ENCODE measurements around the gene PPP1R16B.

Gene PPP1R16B

DNA sequence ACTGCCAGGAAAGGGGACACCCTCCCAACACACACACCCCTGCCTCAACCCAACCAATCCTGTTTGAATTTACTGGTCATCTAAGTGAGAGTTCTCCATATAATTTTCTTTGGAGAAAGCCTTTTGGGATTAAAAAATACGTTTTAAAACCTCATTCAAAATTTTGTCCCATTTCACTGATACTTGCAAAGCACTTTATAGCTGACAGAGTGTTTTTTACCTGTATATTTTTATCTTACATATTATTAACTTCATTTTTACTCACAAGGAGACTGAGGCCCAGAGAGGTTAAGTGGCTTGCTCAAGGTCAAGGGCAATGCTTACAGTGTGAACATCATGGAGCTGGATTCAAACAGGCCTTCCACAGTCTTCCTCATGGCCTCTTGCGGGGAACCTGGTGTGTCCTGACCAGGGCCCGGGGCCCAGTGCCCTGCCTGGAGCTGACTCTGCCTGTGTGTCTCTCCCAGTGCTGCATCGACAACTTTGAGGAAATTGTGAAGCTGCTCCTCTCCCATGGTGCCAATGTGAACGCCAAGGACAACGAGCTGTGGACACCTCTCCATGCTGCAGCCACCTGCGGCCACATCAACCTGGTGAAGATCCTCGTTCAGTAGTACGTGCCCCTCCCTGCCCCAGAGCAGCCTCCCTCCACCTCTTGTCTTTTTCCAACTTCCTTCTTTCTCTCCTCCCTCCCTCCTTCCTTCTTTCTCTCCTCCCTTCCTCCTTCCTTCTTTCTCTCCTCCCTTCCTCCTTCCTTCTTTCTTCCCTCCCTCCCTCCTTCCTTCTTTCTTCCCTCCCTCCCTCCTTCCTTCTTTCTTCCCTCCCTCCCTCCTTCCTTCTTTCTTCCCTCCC, 89.8 kb downstream of the PPP1R16B start:
- H3K9me3 ChIP-seq (ENCODE audit: insufficient read depth, low read depth, low read length), result no peaks in the 10 kb centered on the region
- no peaks in the 10 kb centered on the region for H3K79me2 ChIP-seq (ENCODE audit: control insufficient read depth, insufficient read depth, low read length, poor library complexity)
- no peak overlapping the region for H3K9ac ChIP-seq (ENCODE audit: low read length)
- no peaks in the 10 kb centered on the region for H3K79me1 ChIP-seq (ENCODE audit: low read length)
- H3K36me3 ChIP-seq (ENCODE audit: control insufficient read depth in 1 of 2, insufficient read depth in 2 of 2, low read length in 2 of 2), result no peaks in the 10 kb centered on the region
- no peak overlapping the region for H4K12ac ChIP-seq (ENCODE audit: low read depth, low read length)
- no peak overlapping the region for H4K8ac ChIP-seq (ENCODE audit: low read depth, low read length)
- H4K91ac ChIP-seq (ENCODE audit: low read depth, low read length), result no peak overlapping the region
- no peak for DNase-seq
- no peak overlapping the region for H2BK120ac ChIP-seq (ENCODE audit: insufficient read depth, low read length, poor library complexity)
- no peak overlapping the region for H3K4me3 ChIP-seq (ENCODE audit: low read depth, low read length)
- H2BK5ac ChIP-seq (ENCODE audit: low read depth, low read length, poor library complexity), result no peak overlapping the region
- no peak overlapping the region for H3K4ac ChIP-seq (ENCODE audit: low read depth, low read length)
- no peak overlapping the region for H2AFZ ChIP-seq (ENCODE audit: insufficient read depth, low read length, poor library complexity)
- WGBS (ENCODE audit: extremely low coverage, insufficient coverage, insufficient read length), result no CpG with 5 or more reads among the region's 9 CpGs
- no peak overlapping the region for H3K14ac ChIP-seq (ENCODE audit: low read length)
- no peak overlapping the region for H3K27ac ChIP-seq (ENCODE audit: low read depth, low read length)
- H3K4me1 ChIP-seq (ENCODE audit: control insufficient read depth in 1 of 2, insufficient read depth in 2 of 2, low read length in 2 of 2), result no peaks in the 10 kb centered on the region
- no peak overlapping the region for H3K18ac ChIP-seq (ENCODE audit: low read length)
- no peak overlapping the region for H3K4me2 ChIP-seq (ENCODE audit: low read length)
- no peak overlapping the region for H2BK12ac ChIP-seq (ENCODE audit: low read length)
- H2AK5ac ChIP-seq (ENCODE audit: low read length), result no peak overlapping the region
- no peak overlapping the region for H3K23ac ChIP-seq (ENCODE audit: low read length)
- H3K27me3 ChIP-seq (ENCODE audit: insufficient read depth, low read length), result no peaks in the 10 kb centered on the region

- no peak overlapping the region for H3K14ac ChIP-seq (ENCODE audit: low read length)
- H3K4ac ChIP-seq (ENCODE audit: low read depth, low read length), result no peak overlapping the region
- no peak overlapping the region for H4K91ac ChIP-seq (ENCODE audit: low read depth, low read length)
- no peak overlapping the region for H3K18ac ChIP-seq (ENCODE audit: low read length)
- no peak overlapping the region for H3K9ac ChIP-seq (ENCODE audit: low read length)
- no peaks in the 10 kb centered on the region for H3K27me3 ChIP-seq (ENCODE audit: insufficient read depth, low read length)
- H3K9me3 ChIP-seq (ENCODE audit: insufficient read depth, low read depth, low read length), result no peaks in the 10 kb centered on the region
- H3K4me1 ChIP-seq (ENCODE audit: control insufficient read depth in 1 of 2, insufficient read depth in 2 of 2, low read length in 2 of 2), result no peaks in the 10 kb centered on the region
- no peaks in the 10 kb centered on the region for H3K79me2 ChIP-seq (ENCODE audit: control insufficient read depth, insufficient read depth, low read length, poor library complexity)
- no peak overlapping the region for H2AFZ ChIP-seq (ENCODE audit: insufficient read depth, low read length, poor library complexity)
- H2BK12ac ChIP-seq (ENCODE audit: low read length), result no peak overlapping the region
- DNase-seq, result no peak
- no peak overlapping the region for H3K4me3 ChIP-seq (ENCODE audit: low read depth, low read length)
- H3K4me2 ChIP-seq (ENCODE audit: low read length), result no peak overlapping the region
- H3K27ac ChIP-seq (ENCODE audit: low read depth, low read length), result no peak overlapping the region
- no peak overlapping the region for H4K12ac ChIP-seq (ENCODE audit: low read depth, low read length)
- H3K36me3 ChIP-seq (ENCODE audit: control insufficient read depth in 1 of 2, insufficient read depth in 2 of 2, low read length in 2 of 2), result no peaks in the 10 kb centered on the region
- H3K23ac ChIP-seq (ENCODE audit: low read length), result no peak overlapping the region
- no peak overlapping the region for H4K8ac ChIP-seq (ENCODE audit: low read depth, low read length)
- no peak overlapping the region for H2BK120ac ChIP-seq (ENCODE audit: insufficient read depth, low read length, poor library complexity)
- no peak overlapping the region for H2BK5ac ChIP-seq (ENCODE audit: low read depth, low read length, poor library complexity)
- no peak overlapping the region for H2AK5ac ChIP-seq (ENCODE audit: low read length)
- no peaks in the 10 kb centered on the region for H3K79me1 ChIP-seq (ENCODE audit: low read length)
These were observed 90.6 kb downstream of the PPP1R16B start for GRCh38 chr20:38896009-38896594.

DNA sequence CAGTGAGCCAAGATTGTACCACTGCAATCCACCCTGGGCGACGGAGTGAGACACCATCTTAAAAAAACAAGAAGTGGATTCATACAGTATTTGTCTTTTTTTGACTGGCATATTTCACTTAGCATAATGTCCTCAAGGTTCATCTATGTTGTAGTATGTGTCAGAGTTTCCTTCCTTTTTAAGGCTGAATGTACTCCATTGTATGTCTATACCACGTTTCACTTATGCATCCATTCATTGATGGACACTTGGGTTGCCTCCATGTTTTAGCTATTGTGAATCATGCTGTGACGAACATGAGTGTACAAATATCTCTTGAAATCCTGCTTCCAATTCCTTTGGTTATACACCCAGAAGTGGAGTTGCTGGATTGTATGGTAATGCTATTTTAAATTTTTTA, 91.8 kb downstream of the PPP1R16B start:
- Histone ChIP-seq H3K79me1 (ENCODE audit: low read length) (no peaks in the 10 kb centered on the region), H3K14ac (ENCODE audit: low read length) (no peak overlapping the region), H2AFZ (ENCODE audit: insufficient read depth, low read length, poor library complexity) (no peak overlapping the region), H3K4me2 (ENCODE audit: low read length) (no peak overlapping the region), H2AK5ac (ENCODE audit: low read length) (no peak overlapping the region), H4K91ac (ENCODE audit: low read depth, low read length) (no peak overlapping the region), H3K4me1 (ENCODE audit: control insufficient read depth in 1 of 2, insufficient read depth in 2 of 2, low read length in 2 of 2) (no peaks in the 10 kb centered on the region), H3K9me3 (ENCODE audit: insufficient read depth, low read depth, low read length) (no peaks in the 10 kb centered on the region), H3K18ac (ENCODE audit: low read length) (no peak overlapping the region), H4K12ac (ENCODE audit: low read depth, low read length) (no peak overlapping the region), H3K4me3 (ENCODE audit: low read depth, low read length) (no peak overlapping the region), H3K23ac (ENCODE audit: low read length) (no peak overlapping the region), H2BK120ac (ENCODE audit: insufficient read depth, low read length, poor library complexity) (no peak overlapping the region), H3K79me2 (ENCODE audit: control insufficient read depth, insufficient read depth, low read length, poor library complexity) (no peaks in the 10 kb centered on the region), H3K4ac (ENCODE audit: low read depth, low read length) (no peak overlapping the region), H3K27ac (ENCODE audit: low read depth, low read length) (no peak overlapping the region), H3K36me3 (ENCODE audit: control insufficient read depth in 1 of 2, insufficient read depth in 2 of 2, low read length in 2 of 2) (no peaks in the 10 kb centered on the region), H3K27me3 (ENCODE audit: insufficient read depth, low read length) (no peaks in the 10 kb centered on the region), H3K9ac (ENCODE audit: low read length) (no peak overlapping the region), H4K8ac (ENCODE audit: low read depth, low read length) (no peak overlapping the region), H2BK5ac (ENCODE audit: low read depth, low read length, poor library complexity) (no peak overlapping the region), H2BK12ac (ENCODE audit: low read length) (no peak overlapping the region)
- WGBS (ENCODE audit: extremely low coverage, insufficient coverage, insufficient read length), result no CpG with 5 or more reads among the region's 4 CpGs
- no peak for DNase-seq

GRCh38 chr20:38900606-38901005, 95.1 kb downstream of the PPP1R16B start:
- H3K27ac ChIP-seq (ENCODE audit: low read depth, low read length), result no peak overlapping the region
- H4K8ac ChIP-seq (ENCODE audit: low read depth, low read length), result no peak overlapping the region
- H2BK12ac ChIP-seq (ENCODE audit: low read length), result no peak overlapping the region
- no peak for DNase-seq
- no peak overlapping the region for H3K9ac ChIP-seq (ENCODE audit: low read length)
- H3K14ac ChIP-seq (ENCODE audit: low read length), result no peak overlapping the region
- no peak overlapping the region for H3K4me2 ChIP-seq (ENCODE audit: low read length)
- H3K4ac ChIP-seq (ENCODE audit: low read depth, low read length), result no peak overlapping the region
- no peak overlapping the region for H4K12ac ChIP-seq (ENCODE audit: low read depth, low read length)
- no peak overlapping the region for H2BK5ac ChIP-seq (ENCODE audit: low read depth, low read length, poor library complexity)
- H3K18ac ChIP-seq (ENCODE audit: low read length), result no peak overlapping the region
- H2BK120ac ChIP-seq (ENCODE audit: insufficient read depth, low read length, poor library complexity), result no peak overlapping the region
- H3K36me3 ChIP-seq (ENCODE audit: control insufficient read depth in 1 of 2, insufficient read depth in 2 of 2, low read length in 2 of 2), result no peaks in the 10 kb centered on the region
- no peak overlapping the region for H3K4me3 ChIP-seq (ENCODE audit: low read depth, low read length)
- no peak overlapping the region for H3K23ac ChIP-seq (ENCODE audit: low read length)
- no peak overlapping the region for H2AK5ac ChIP-seq (ENCODE audit: low read length)
- no peak overlapping the region for H2AFZ ChIP-seq (ENCODE audit: insufficient read depth, low read length, poor library complexity)
- no peaks in the 10 kb centered on the region for H3K79me1 ChIP-seq (ENCODE audit: low read length)
- H3K27me3 ChIP-seq (ENCODE audit: insufficient read depth, low read length), result no peaks in the 10 kb centered on the region
- no peaks in the 10 kb centered on the region for H3K79me2 ChIP-seq (ENCODE audit: control insufficient read depth, insufficient read depth, low read length, poor library complexity)
- no peak overlapping the region for H4K91ac ChIP-seq (ENCODE audit: low read depth, low read length)
- no peaks in the 10 kb centered on the region for H3K4me1 ChIP-seq (ENCODE audit: control insufficient read depth in 1 of 2, insufficient read depth in 2 of 2, low read length in 2 of 2)
- WGBS (ENCODE audit: extremely low coverage, insufficient coverage, insufficient read length), result no CpG with 5 or more reads among the region's 13 CpGs
- H3K9me3 ChIP-seq (ENCODE audit: insufficient read depth, low read depth, low read length), result peaks cover 5% of the 10 kb centered on the region

All from trophoblast cell (in vitro differentiated cells and primary cell).